IMR-90 (cell line): Measurements from ENCODE around the gene RXFP1. TPM values are rescaled to one million over a fixed set of nuclear protein-coding genes. Genes with fewer than 3 reads are reported as not detected.

Source experiments
- ATAC-seq: fragments of 200-7000 bp; cut with Tn5 transposase; 2 replicates; pipeline ENCODE4 v1.9.1; 2020; ENCODE audit warnings: low read depth, mild to moderate bottlenecking, moderate library complexity
- BruUV-seq: library from RNA; stranded (reverse); fragments of 400-500 nt; replicated peaks from 2 replicates; lab custom pipeline; 2021; lab: Mats Ljungman, UMichigan
- CTCF ChIA-PET: fragments of 300-600 bp; formaldehyde crosslinking; extraction: SDS; loops from one replicate; lab custom pipeline; 2021; ENCODE audit warnings: antibody characterized with exemption; lab: Yijun Ruan, JAX
- POLR2A ChIA-PET: fragments of 300-600 bp; sonication (Branson Sonifier 250); formaldehyde crosslinking; loops from one replicate; lab custom pipeline; 2022; ENCODE audit warnings: antibody characterized with exemption; ENCODE audit not compliant: unreplicated experiment; lab: Charles Lee
- DNase-seq: peaks from one replicate; pipeline ENCODE4 v3.0.0; 2013
- H2AFZ ChIP-seq: replicated peaks from 2 replicates; pipeline ENCODE3; 2013; ENCODE audit warnings: low read length, mild to moderate bottlenecking; ENCODE audit not compliant: poor library complexity
- H2AK5ac ChIP-seq: 2 replicates; pipeline ENCODE4 v1.6.1; 2013; ENCODE audit warnings: low read depth, low read length, inconsistent platforms
- H2AK9ac ChIP-seq: replicated peaks from 2 replicates; pipeline ENCODE3; 2013; ENCODE audit warnings: mild to moderate bottlenecking, low read depth, low read length, moderate library complexity; ENCODE audit not compliant: poor library complexity
- H2BK120ac ChIP-seq: 2 replicates; pipeline ENCODE4 v1.6.1; 2013; ENCODE audit warnings: low read depth, low read length, inconsistent platforms
- H2BK15ac ChIP-seq: 3 replicates; pipeline ENCODE4 v1.6.1; 2013; ENCODE audit warnings: low read depth, low read length, inconsistent platforms
- H2BK20ac ChIP-seq: 2 replicates; pipeline ENCODE4 v1.6.1; 2013; ENCODE audit warnings: low read depth, mild to moderate bottlenecking, inconsistent platforms, low read length, moderate library complexity
- H2BK5ac ChIP-seq: 2 replicates; pipeline ENCODE4 v1.6.1; 2013; ENCODE audit warnings: mild to moderate bottlenecking, low read depth, low read length, inconsistent platforms; ENCODE audit not compliant: poor library complexity, severe bottlenecking
- H3K14ac ChIP-seq: replicated peaks from 2 replicates; pipeline ENCODE4 v1.6.1; 2013; ENCODE audit warnings: low read depth, low read length, inconsistent platforms
- H3K18ac ChIP-seq: 2 replicates; pipeline ENCODE4 v1.6.1; 2013; ENCODE audit warnings: low read depth, low read length, control low read depth
- H3K23ac ChIP-seq: 2 replicates; pipeline ENCODE4 v1.6.1; 2013; ENCODE audit warnings: low read depth, low read length, inconsistent platforms
- H3K27ac ChIP-seq: 2 replicates; pipeline ENCODE4 v1.5.1; 2013; ENCODE audit warnings: mild to moderate bottlenecking, control low read depth, low read length; ENCODE audit not compliant: insufficient read depth
- H3K27me3 ChIP-seq: 2 replicates; pipeline ENCODE4 v1.6.1; 2013; ENCODE audit warnings: low read length; ENCODE audit not compliant: control insufficient read depth, insufficient read depth
- H3K36me3 ChIP-seq: 2 replicates; pipeline ENCODE4 v1.6.1; 2013; ENCODE audit warnings: low read length, mixed read lengths; ENCODE audit not compliant: control insufficient read depth, insufficient read depth
- H3K4ac ChIP-seq: 2 replicates; pipeline ENCODE4 v1.6.1; 2013; ENCODE audit warnings: low read depth, low read length, inconsistent platforms
- H3K4me1 ChIP-seq: 2 replicates; pipeline ENCODE4 v1.6.1; 2013; ENCODE audit warnings: low read length, mixed read lengths; ENCODE audit not compliant: control insufficient read depth, insufficient read depth
- H3K4me2 ChIP-seq: 2 replicates; pipeline ENCODE4 v1.6.1; 2013; ENCODE audit warnings: low read depth, mild to moderate bottlenecking, control low read depth, low read length, moderate library complexity
- H3K4me3 ChIP-seq: 2 replicates; pipeline ENCODE4 v1.5.1; 2013; ENCODE audit warnings: low read depth, mild to moderate bottlenecking, control low read depth, low read length, moderate library complexity; ENCODE audit not compliant: insufficient read depth
- H3K56ac ChIP-seq: 2 replicates; pipeline ENCODE4 v1.6.1; 2013; ENCODE audit warnings: low read length, inconsistent platforms; ENCODE audit not compliant: insufficient read depth; ENCODE audit errors: extremely low read depth
- H3K79me1 ChIP-seq, 2 experiments: 2 replicates each; pipeline ENCODE4 v1.6.1; 2013; ENCODE audit warnings: low read length in 2 of 2, inconsistent platforms in 1 of 2, low read depth in 1 of 2
- H3K9ac ChIP-seq: 2 replicates; pipeline ENCODE4 v1.6.1; 2013; ENCODE audit warnings: low read depth, low read length, control low read depth
- H3K9me1 ChIP-seq: 2 replicates; pipeline ENCODE4 v1.6.1; 2013; ENCODE audit warnings: low read length, inconsistent platforms; ENCODE audit not compliant: insufficient read depth
- H3K9me3 ChIP-seq: 2 replicates; pipeline ENCODE4 v1.6.1; 2013; ENCODE audit warnings: low read length; ENCODE audit not compliant: control insufficient read depth, insufficient read depth
- H4K20me1 ChIP-seq: 2 replicates; pipeline ENCODE4 v1.6.1; 2013; ENCODE audit warnings: low read length, inconsistent platforms; ENCODE audit not compliant: insufficient read depth
- H4K5ac ChIP-seq: 2 replicates; pipeline ENCODE4 v1.6.1; 2013; ENCODE audit warnings: mild to moderate bottlenecking, low read depth, low read length, control low read depth
- H4K8ac ChIP-seq, 2 experiments: 2 replicates each; pipeline ENCODE4 v1.6.1; 2013; ENCODE audit warnings: low read depth in 2 of 2, low read length in 2 of 2, control low read depth in 1 of 2, inconsistent platforms in 1 of 2
- H4K91ac ChIP-seq: 2 replicates; pipeline ENCODE4 v1.6.1; 2013; ENCODE audit warnings: low read depth, low read length, inconsistent platforms; ENCODE audit not compliant: insufficient read depth
- ELK1 ChIP-seq: fragments of 150-350 bp; IDR thresholded peaks from 2 replicates; pipeline ENCODE4 v1.6.1; 2016; ENCODE audit warnings: low read depth, mild to moderate bottlenecking, low read length, moderate library complexity, borderline replicate concordance
- MXI1 ChIP-seq: IDR thresholded peaks from 2 replicates; pipeline ENCODE4 v1.6.1; 2012; ENCODE audit warnings: low read depth, mild to moderate bottlenecking, low read length, moderate library complexity, borderline replicate concordance
- RFX5 ChIP-seq: IDR thresholded peaks from 2 replicates; pipeline ENCODE4 v1.8.0; 2012; ENCODE audit warnings: low read depth, mild to moderate bottlenecking, low read length, moderate library complexity
- WGBS, 2 experiments: methylation state at CpG; one replicate each; pipeline versions ENCODE4 v1.1.5 to v1.1.7; 2013; ENCODE audit warnings: missing lambda C conversion rate in 2 of 2; ENCODE audit not compliant: insufficient read length in 1 of 2; ENCODE audit errors: extremely low coverage in 2 of 2; 5-methylcytosine and 5-hydroxymethylcytosine counted together
- dilution Hi-C: fragments of 300-500 bp; cut with HindIII; formaldehyde crosslinking; loops from one replicate; pipeline ENCODE4 v1.14.3; 2018; ENCODE audit warnings: low sequenced_read_pairs; ENCODE audit not compliant: unreplicated experiment
- in situ Hi-C: fragments of 300-500 bp; cut with MboI; formaldehyde crosslinking; loops from 3 replicates; pipeline ENCODE4 v1.14.3; 2019; ENCODE audit warnings: low sequenced_read_pairs, inconsistent platforms, mixed read lengths
- intact Hi-C: fragments of 100-400 bp; cut with micrococcal nuclease; formaldehyde crosslinking; loops from 2 replicates; pipeline ENCODE4 v1.10.0; 2022
- polyA plus RNA-seq, 3 experiments: library from polyadenylated mRNA; depleted of rRNA; stranded (reverse); fragments of >200 nt; gene quantifications; 2 replicates each; pipeline ENCODE4 v1.2.3, GENCODE V29; 2012; ENCODE audit warnings: low replicate concordance in 1 of 3
- total RNA-seq: library from RNA; depleted of rRNA; stranded (reverse); fragments of >200 nt; gene quantifications from 2 replicates; pipeline ENCODE4 v1.2.3, GENCODE V29; 2012

Gene RXFP1
- total and polyA plus RNA-seq, 2 of the 4 experiments (the other 2 are of a cell fraction) = not detected

- BruUV-seq = no TSS peak
- Histone ChIP-seq H2BK5ac (no peak overlapping the region), H3K9me3 (no peaks in the 10 kb centered on the region), H2BK20ac (no peak overlapping the region), H3K9ac (no peak overlapping the region), H3K56ac (no peak overlapping the region), H2AK9ac (no peak overlapping the region), H3K4me2 (no peak overlapping the region), H3K9me1 (no peaks in the 10 kb centered on the region), H2BK15ac (no peak overlapping the region), H3K23ac (no peak overlapping the region), H2BK120ac (no peak overlapping the region), H3K27me3 (no peaks in the 10 kb centered on the region; the same call in 1 of the 2 replicates), H3K27ac (no peak overlapping the region), H3K14ac (no peak overlapping the region), H3K4ac (no peak overlapping the region), H3K79me1 (no peaks in the 10 kb centered on the region), H3K4me1 (no peaks in the 10 kb centered on the region), H3K36me3 (no peaks in the 10 kb centered on the region), H3K18ac (no peak overlapping the region), H3K4me3 (no peak overlapping the region), H2AK5ac (no peak overlapping the region), H4K8ac (no peak overlapping the region), H4K20me1 (no peaks in the 10 kb centered on the region), H2AFZ (no peak overlapping the region), H4K91ac (no peak overlapping the region), H4K5ac (no peak overlapping the region)
- ChIA-PET CTCF (no interaction called here), POLR2A (interaction anchor here (0.6 kb wide), 1 partner anchor 15 kb away, joined by 5 read pairs; no protein-coding TSS in a partner anchor)
- ATAC-seq = no peak
- TF ChIP-seq ELK1 = no peak
- no peak for TF ChIP-seq RFX5
- TF ChIP-seq MXI1 = no peak
- WGBS, 2 experiments = no CpG with 5 or more reads among the region's 1 CpG
- DNase-seq = peak; percentile 59
- dilution Hi-C loops = no loop called here
- intact Hi-C loops = no loop called here
- in situ Hi-C loops = loop anchor here (25.0 kb wide), 1 partner anchor 644 kb away; no protein-coding TSS in a partner anchor
Observed at GRCh38 chr4:158630893-158631292, 109.2 kb downstream of the RXFP1 start.
